A549 (cell line): ENCODE measurements around the gene ZXDC.

ENCODE experiments used
- CBX2 ChIP-seq: fragments of 200-600 bp; sonication (generic); IDR thresholded peaks from 2 replicates; pipeline ENCODE4 v1.6.1; 2016; ENCODE audit warnings: low read depth, mild to moderate bottlenecking, borderline replicate concordance
- CEBPB ChIP-seq, 2 experiments: fragments of >200 bp in 1 of 2; sonication (Bioruptor Twin) in 1 of 2; formaldehyde crosslinking in 1 of 2; IDR thresholded peaks; 2 replicates each; pipeline ENCODE4 v1.6.1; 2012 to 2016
- EHMT2 ChIP-seq: fragments of 200-600 bp; sonication (generic); IDR thresholded peaks from 2 replicates; pipeline ENCODE4 v1.6.1; 2016; ENCODE audit warnings: antibody characterized with exemption, low read depth, mild to moderate bottlenecking, moderate library complexity
- MYC ChIP-seq: IDR thresholded peaks from 2 replicates; pipeline ENCODE4 v1.6.1; 2012; ENCODE audit warnings: mild to moderate bottlenecking, inconsistent platforms, low read length, improper control_type of control experiment, borderline replicate concordance
- NFE2L2 ChIP-seq: fragments of 150-350 bp; conservative IDR thresholded peaks from 2 replicates; pipeline ENCODE4 v1.6.1; 2014; ENCODE audit warnings: low read length
- POLR2A ChIP-seq: IDR thresholded peaks from 2 replicates; pipeline ENCODE4 v1.6.1; 2012; ENCODE audit warnings: mild to moderate bottlenecking, low read length
- TF ChIP-seq, protein P1 (sequence below): fragments of >200 bp; sonication (Bioruptor Twin); formaldehyde crosslinking; IDR thresholded peaks from 3 replicates; pipeline ENCODE4 v1.5.1; 2016
- TF ChIP-seq, protein P2 (sequence below): fragments of 250-450 bp; sonication (Bioruptor Pico); IDR thresholded peaks from 2 replicates; pipeline ENCODE4 v1.5.0; 2021; ENCODE audit warnings: mild to moderate bottlenecking, moderate library complexity, borderline replicate concordance

DNA sequence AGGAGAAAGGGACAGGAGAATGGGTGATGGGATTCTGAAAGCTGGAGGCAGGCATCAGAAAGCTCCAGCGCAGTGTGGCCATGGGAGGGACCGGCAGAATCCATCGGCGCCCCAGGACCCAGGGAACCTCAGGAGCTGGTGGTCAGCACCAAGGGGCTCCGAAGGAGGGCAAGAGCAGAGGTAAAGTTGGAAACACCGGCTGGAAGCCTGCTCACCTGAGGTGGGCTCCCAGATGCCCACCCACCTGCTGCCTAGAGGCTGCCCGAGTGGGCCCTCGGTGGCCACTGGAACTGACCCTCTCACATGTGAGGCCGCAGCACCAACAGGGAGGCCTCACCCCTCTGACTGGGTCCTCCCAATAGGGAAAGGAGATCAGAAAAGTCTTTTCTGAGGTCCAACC lies 10.3 kb upstream of the ZXDC start:
- TF ChIP-seq CBX2 (no peak), NFE2L2 (no peak), POLR2A (no peak), CEBPB (IDR thresholded peaks at IDR 0.05) (no peak), EHMT2 (no peak), MYC (no peak)
- TF ChIP-seq, protein P1, sequence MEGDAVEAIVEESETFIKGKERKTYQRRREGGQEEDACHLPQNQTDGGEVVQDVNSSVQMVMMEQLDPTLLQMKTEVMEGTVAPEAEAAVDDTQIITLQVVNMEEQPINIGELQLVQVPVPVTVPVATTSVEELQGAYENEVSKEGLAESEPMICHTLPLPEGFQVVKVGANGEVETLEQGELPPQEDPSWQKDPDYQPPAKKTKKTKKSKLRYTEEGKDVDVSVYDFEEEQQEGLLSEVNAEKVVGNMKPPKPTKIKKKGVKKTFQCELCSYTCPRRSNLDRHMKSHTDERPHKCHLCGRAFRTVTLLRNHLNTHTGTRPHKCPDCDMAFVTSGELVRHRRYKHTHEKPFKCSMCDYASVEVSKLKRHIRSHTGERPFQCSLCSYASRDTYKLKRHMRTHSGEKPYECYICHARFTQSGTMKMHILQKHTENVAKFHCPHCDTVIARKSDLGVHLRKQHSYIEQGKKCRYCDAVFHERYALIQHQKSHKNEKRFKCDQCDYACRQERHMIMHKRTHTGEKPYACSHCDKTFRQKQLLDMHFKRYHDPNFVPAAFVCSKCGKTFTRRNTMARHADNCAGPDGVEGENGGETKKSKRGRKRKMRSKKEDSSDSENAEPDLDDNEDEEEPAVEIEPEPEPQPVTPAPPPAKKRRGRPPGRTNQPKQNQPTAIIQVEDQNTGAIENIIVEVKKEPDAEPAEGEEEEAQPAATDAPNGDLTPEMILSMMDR, result no peak
- TF ChIP-seq, protein P2, sequence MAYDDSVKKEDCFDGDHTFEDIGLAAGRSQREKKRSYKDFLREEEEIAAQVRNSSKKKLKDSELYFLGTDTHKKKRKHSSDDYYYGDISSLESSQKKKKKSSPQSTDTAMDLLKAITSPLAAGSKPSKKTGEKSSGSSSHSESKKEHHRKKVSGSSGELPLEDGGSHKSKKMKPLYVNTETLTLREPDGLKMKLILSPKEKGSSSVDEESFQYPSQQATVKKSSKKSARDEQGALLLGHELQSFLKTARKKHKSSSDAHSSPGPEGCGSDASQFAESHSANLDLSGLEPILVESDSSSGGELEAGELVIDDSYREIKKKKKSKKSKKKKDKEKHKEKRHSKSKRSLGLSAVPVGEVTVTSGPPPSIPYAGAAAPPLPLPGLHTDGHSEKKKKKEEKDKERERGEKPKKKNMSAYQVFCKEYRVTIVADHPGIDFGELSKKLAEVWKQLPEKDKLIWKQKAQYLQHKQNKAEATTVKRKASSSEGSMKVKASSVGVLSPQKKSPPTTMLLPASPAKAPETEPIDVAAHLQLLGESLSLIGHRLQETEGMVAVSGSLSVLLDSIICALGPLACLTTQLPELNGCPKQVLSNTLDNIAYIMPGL (CRISPR knock-in tag), result no peak
